Glutamatergic neuron (in vitro differentiated cells): ENCODE measurements around the gene PSMB7. TPM values are rescaled to one million over a fixed set of nuclear protein-coding genes. Genes with fewer than 3 reads are reported as not detected.

Experiments
- DNase-seq: peaks from one replicate; pipeline ENCODE4 v3.0.0; 2022
- H3K27ac Mint-ChIP-seq: one replicate; pipeline ENCODE4 v1.8.0; 2020; ENCODE audit warnings: mild to moderate bottlenecking, mixed read lengths, inconsistent platforms; ENCODE audit not compliant: unreplicated experiment
- H3K27me3 Mint-ChIP-seq: one replicate; pipeline ENCODE4 v1.8.0; 2020; ENCODE audit warnings: mild to moderate bottlenecking, moderate library complexity, mixed read lengths, inconsistent platforms; ENCODE audit not compliant: unreplicated experiment
- H3K36me3 Mint-ChIP-seq: one replicate; pipeline ENCODE4 v1.8.0; 2020; ENCODE audit warnings: mild to moderate bottlenecking, mixed read lengths, inconsistent platforms; ENCODE audit not compliant: unreplicated experiment
- H3K4me1 Mint-ChIP-seq: one replicate; pipeline ENCODE4 v1.8.0; 2020; ENCODE audit warnings: mild to moderate bottlenecking, low read depth, mixed read lengths, inconsistent platforms; ENCODE audit not compliant: unreplicated experiment
- H3K4me3 Mint-ChIP-seq: one replicate; pipeline ENCODE4 v1.8.0; 2020; ENCODE audit warnings: mild to moderate bottlenecking, mixed read lengths, inconsistent platforms; ENCODE audit not compliant: unreplicated experiment
- H3K9me3 Mint-ChIP-seq: one replicate; pipeline ENCODE4 v1.8.0; 2020; ENCODE audit warnings: mild to moderate bottlenecking, moderate library complexity, mixed read lengths, inconsistent platforms; ENCODE audit not compliant: unreplicated experiment
- CTCF ChIP-seq: fragments of 200-600 bp; sonication (generic); IDR thresholded peaks from one replicate; pipeline ENCODE4 v1.5.0; 2021; ENCODE audit not compliant: partially characterized antibody, unreplicated experiment
- total RNA-seq: library from RNA; stranded (reverse); fragmentation: NEBNext Ultra II Directional; extraction: Animal tissue kit (Norgen Biotek cat#: 25700); gene quantifications from one replicate; pipeline ENCODE4 v1.2.1, GENCODE V29; 2021; ENCODE audit not compliant: unreplicated experiment

The PSMB7 gene
- total RNA-seq, 1 donor from 2014 or later: 185 TPM

- no peak for TF ChIP-seq CTCF
- no peak for DNase-seq
- Mint-ChIP-seq H3K9me3 (peaks cover 2% of the 10 kb centered on the region), H3K4me1 (no peaks in the 10 kb centered on the region), H3K36me3 (peaks cover 5% of the 10 kb centered on the region), H3K4me3 (no peak overlapping the region), H3K27me3 (peaks cover 2% of the 10 kb centered on the region), H3K27ac (no peak overlapping the region)
Observed at GRCh38 chr9:124441291-124441690, 26.0 kb upstream of the PSMB7 start.

GRCh38 chr9:124440786-124441185 is 25.5 kb upstream of the PSMB7 start:
- DNase-seq: no peak
- no peak overlapping the region for H3K27ac Mint-ChIP-seq

DNA sequence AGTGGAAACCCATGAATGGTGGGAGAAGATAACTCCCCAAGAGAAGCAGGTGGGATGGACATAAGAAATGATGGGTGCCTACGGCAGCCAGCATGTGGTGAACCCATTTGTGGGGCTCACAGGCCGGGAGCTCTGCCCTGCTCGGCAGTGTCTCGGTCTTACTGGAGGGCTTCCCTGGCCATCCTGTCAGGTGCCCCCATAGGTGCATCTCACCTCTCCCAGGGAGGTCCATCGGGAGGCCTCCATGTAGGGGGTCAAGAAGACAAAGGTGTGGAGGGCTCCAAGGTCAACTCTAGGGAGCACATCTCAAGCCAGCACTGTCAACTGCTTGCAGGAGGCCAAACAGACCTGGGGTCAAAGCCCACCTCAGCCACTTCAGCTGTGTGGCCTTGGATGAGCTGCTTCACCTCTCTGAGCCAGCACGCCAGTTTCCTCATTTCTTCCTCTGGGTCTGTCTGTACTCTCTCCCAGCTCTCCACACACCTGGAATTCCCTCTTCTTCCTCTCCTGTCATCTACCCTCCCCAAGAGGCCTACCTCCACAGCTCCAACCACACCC is 24.5 kb upstream of the PSMB7 start:
- DNase-seq: no peak
- Mint-ChIP-seq H3K4me3 (no peak overlapping the region), H3K9me3 (no peaks in the 10 kb centered on the region), H3K36me3 (peaks cover 5% of the 10 kb centered on the region), H3K27ac (no peak overlapping the region), H3K4me1 (no peaks in the 10 kb centered on the region), H3K27me3 (peaks cover 2% of the 10 kb centered on the region)
- no peak for TF ChIP-seq CTCF

More at GRCh38 chr9:124440786-124441185, 25.5 kb upstream of the PSMB7 start:
- H3K4me3 Mint-ChIP-seq: peak overlapping the region; percentile 46
- H3K36me3 Mint-ChIP-seq: peaks cover 5% of the 10 kb centered on the region
- no peak for TF ChIP-seq CTCF
- peaks cover 2% of the 10 kb centered on the region for H3K27me3 Mint-ChIP-seq
- no peaks in the 10 kb centered on the region for H3K4me1 Mint-ChIP-seq
- peaks cover 2% of the 10 kb centered on the region for H3K9me3 Mint-ChIP-seq

- Mint-ChIP-seq H3K4me1 (no peaks in the 10 kb centered on the region), H3K27me3 (peaks cover 4% of the 10 kb centered on the region), H3K27ac (no peak overlapping the region), H3K9me3 (no peaks in the 10 kb centered on the region), H3K4me3 (no peak overlapping the region), H3K36me3 (peaks cover 9% of the 10 kb centered on the region)
- TF ChIP-seq CTCF: no peak
- DNase-seq: no peak
Observed at GRCh38 chr9:124439086-124439485, 23.8 kb upstream of the PSMB7 start.

DNA sequence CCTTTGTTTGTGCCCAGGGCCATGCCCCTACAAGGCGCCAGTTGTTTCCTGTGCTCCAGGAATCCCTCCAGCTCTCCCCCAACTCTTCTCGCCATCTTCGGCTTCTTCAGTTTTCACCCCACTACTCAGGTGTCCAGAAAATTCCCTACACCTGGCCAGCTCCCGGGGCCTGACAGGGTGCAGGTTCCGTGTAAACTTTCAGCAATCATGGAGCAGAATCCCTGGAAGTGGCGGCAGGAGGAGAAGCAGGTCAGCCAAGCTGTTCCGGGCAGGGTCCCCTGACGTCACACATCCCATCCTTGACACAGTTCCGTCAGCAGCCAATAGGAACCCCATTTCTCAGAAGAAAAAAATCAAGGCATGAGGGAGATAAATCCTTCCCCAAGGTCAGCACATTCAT is 22.8 kb upstream of the PSMB7 start:
- Mint-ChIP-seq H3K4me1 (no peaks in the 10 kb centered on the region), H3K9me3 (no peaks in the 10 kb centered on the region), H3K27me3 (peaks cover 4% of the 10 kb centered on the region), H3K36me3 (peaks cover 9% of the 10 kb centered on the region), H3K27ac (no peak overlapping the region), H3K4me3 (no peak overlapping the region)
- no peak for DNase-seq
- no peak for TF ChIP-seq CTCF
